IMR-90 (cell line): ENCODE measurements around the gene FRAS1. TPM values are rescaled to one million over a fixed set of nuclear protein-coding genes. Genes with fewer than 3 reads are reported as not detected.

Source experiments
- ATAC-seq: fragments of 200-7000 bp; cut with Tn5 transposase; 2 replicates; pipeline ENCODE4 v1.9.1; 2020; ENCODE audit warnings: low read depth, mild to moderate bottlenecking, moderate library complexity
- BruUV-seq: library from RNA; stranded (reverse); fragments of 400-500 nt; replicated peaks from 2 replicates; lab custom pipeline; 2021; lab: Mats Ljungman, UMichigan
- CTCF ChIA-PET: fragments of 300-600 bp; formaldehyde crosslinking; extraction: SDS; loops from one replicate; lab custom pipeline; 2021; ENCODE audit warnings: antibody characterized with exemption; lab: Yijun Ruan, JAX
- POLR2A ChIA-PET: fragments of 300-600 bp; sonication (Branson Sonifier 250); formaldehyde crosslinking; loops from one replicate; lab custom pipeline; 2022; ENCODE audit warnings: antibody characterized with exemption; ENCODE audit not compliant: unreplicated experiment; lab: Charles Lee
- DNase-seq: peaks from one replicate; pipeline ENCODE4 v3.0.0; 2013
- H2AFZ ChIP-seq: replicated peaks from 2 replicates; pipeline ENCODE3; 2013; ENCODE audit warnings: low read length, mild to moderate bottlenecking; ENCODE audit not compliant: poor library complexity
- H2AK5ac ChIP-seq: 2 replicates; pipeline ENCODE4 v1.6.1; 2013; ENCODE audit warnings: low read depth, low read length, inconsistent platforms
- H2AK9ac ChIP-seq: replicated peaks from 2 replicates; pipeline ENCODE3; 2013; ENCODE audit warnings: mild to moderate bottlenecking, low read depth, low read length, moderate library complexity; ENCODE audit not compliant: poor library complexity
- H2BK120ac ChIP-seq: 2 replicates; pipeline ENCODE4 v1.6.1; 2013; ENCODE audit warnings: low read depth, low read length, inconsistent platforms
- H2BK15ac ChIP-seq: 3 replicates; pipeline ENCODE4 v1.6.1; 2013; ENCODE audit warnings: low read depth, low read length, inconsistent platforms
- H2BK20ac ChIP-seq: 2 replicates; pipeline ENCODE4 v1.6.1; 2013; ENCODE audit warnings: low read depth, mild to moderate bottlenecking, inconsistent platforms, low read length, moderate library complexity
- H2BK5ac ChIP-seq: 2 replicates; pipeline ENCODE4 v1.6.1; 2013; ENCODE audit warnings: mild to moderate bottlenecking, low read depth, low read length, inconsistent platforms; ENCODE audit not compliant: poor library complexity, severe bottlenecking
- H3K14ac ChIP-seq: replicated peaks from 2 replicates; pipeline ENCODE4 v1.6.1; 2013; ENCODE audit warnings: low read depth, low read length, inconsistent platforms
- H3K18ac ChIP-seq: 2 replicates; pipeline ENCODE4 v1.6.1; 2013; ENCODE audit warnings: low read depth, low read length, control low read depth
- H3K23ac ChIP-seq: 2 replicates; pipeline ENCODE4 v1.6.1; 2013; ENCODE audit warnings: low read depth, low read length, inconsistent platforms
- H3K27ac ChIP-seq: 2 replicates; pipeline ENCODE4 v1.5.1; 2013; ENCODE audit warnings: mild to moderate bottlenecking, control low read depth, low read length; ENCODE audit not compliant: insufficient read depth
- H3K27me3 ChIP-seq: 2 replicates; pipeline ENCODE4 v1.6.1; 2013; ENCODE audit warnings: low read length; ENCODE audit not compliant: control insufficient read depth, insufficient read depth
- H3K36me3 ChIP-seq: 2 replicates; pipeline ENCODE4 v1.6.1; 2013; ENCODE audit warnings: low read length, mixed read lengths; ENCODE audit not compliant: control insufficient read depth, insufficient read depth
- H3K4ac ChIP-seq: 2 replicates; pipeline ENCODE4 v1.6.1; 2013; ENCODE audit warnings: low read depth, low read length, inconsistent platforms
- H3K4me1 ChIP-seq: 2 replicates; pipeline ENCODE4 v1.6.1; 2013; ENCODE audit warnings: low read length, mixed read lengths; ENCODE audit not compliant: control insufficient read depth, insufficient read depth
- H3K4me2 ChIP-seq: 2 replicates; pipeline ENCODE4 v1.6.1; 2013; ENCODE audit warnings: low read depth, mild to moderate bottlenecking, control low read depth, low read length, moderate library complexity
- H3K4me3 ChIP-seq: 2 replicates; pipeline ENCODE4 v1.5.1; 2013; ENCODE audit warnings: low read depth, mild to moderate bottlenecking, control low read depth, low read length, moderate library complexity; ENCODE audit not compliant: insufficient read depth
- H3K56ac ChIP-seq: 2 replicates; pipeline ENCODE4 v1.6.1; 2013; ENCODE audit warnings: low read length, inconsistent platforms; ENCODE audit not compliant: insufficient read depth; ENCODE audit errors: extremely low read depth
- H3K79me1 ChIP-seq, 2 experiments: 2 replicates each; pipeline ENCODE4 v1.6.1; 2013; ENCODE audit warnings: low read length in 2 of 2, inconsistent platforms in 1 of 2, low read depth in 1 of 2
- H3K9ac ChIP-seq: 2 replicates; pipeline ENCODE4 v1.6.1; 2013; ENCODE audit warnings: low read depth, low read length, control low read depth
- H3K9me1 ChIP-seq: 2 replicates; pipeline ENCODE4 v1.6.1; 2013; ENCODE audit warnings: low read length, inconsistent platforms; ENCODE audit not compliant: insufficient read depth
- H3K9me3 ChIP-seq: 2 replicates; pipeline ENCODE4 v1.6.1; 2013; ENCODE audit warnings: low read length; ENCODE audit not compliant: control insufficient read depth, insufficient read depth
- H4K20me1 ChIP-seq: 2 replicates; pipeline ENCODE4 v1.6.1; 2013; ENCODE audit warnings: low read length, inconsistent platforms; ENCODE audit not compliant: insufficient read depth
- H4K5ac ChIP-seq: 2 replicates; pipeline ENCODE4 v1.6.1; 2013; ENCODE audit warnings: mild to moderate bottlenecking, low read depth, low read length, control low read depth
- H4K8ac ChIP-seq, 2 experiments: 2 replicates each; pipeline ENCODE4 v1.6.1; 2013; ENCODE audit warnings: low read depth in 2 of 2, low read length in 2 of 2, control low read depth in 1 of 2, inconsistent platforms in 1 of 2
- H4K91ac ChIP-seq: 2 replicates; pipeline ENCODE4 v1.6.1; 2013; ENCODE audit warnings: low read depth, low read length, inconsistent platforms; ENCODE audit not compliant: insufficient read depth
- BHLHE40 ChIP-seq: fragments of 150-350 bp; IDR thresholded peaks from 2 replicates; pipeline ENCODE4 v1.6.1; 2016; ENCODE audit warnings: mild to moderate bottlenecking, low read depth, low read length
- MAFK ChIP-seq: IDR thresholded peaks from 2 replicates; pipeline ENCODE4 v1.6.1; 2012; ENCODE audit warnings: low read depth, low read length, improper control_type of control experiment
- MAZ ChIP-seq: IDR thresholded peaks from 2 replicates; pipeline ENCODE4 v1.6.1; 2012; ENCODE audit warnings: low read depth, mild to moderate bottlenecking, low read length, improper control_type of control experiment, moderate library complexity, borderline replicate concordance
- MXI1 ChIP-seq: IDR thresholded peaks from 2 replicates; pipeline ENCODE4 v1.6.1; 2012; ENCODE audit warnings: low read depth, mild to moderate bottlenecking, low read length, moderate library complexity, borderline replicate concordance
- NFE2L2 ChIP-seq: fragments of 150-350 bp; IDR thresholded peaks from 2 replicates; pipeline ENCODE4 v1.6.1; 2016; ENCODE audit warnings: low read depth, mild to moderate bottlenecking, low read length
- POLR2A ChIP-seq: IDR thresholded peaks from 2 replicates; pipeline ENCODE4 v1.6.1; 2012; ENCODE audit warnings: mild to moderate bottlenecking, low read depth, low read length
- RAD21 ChIP-seq: IDR thresholded peaks from 2 replicates; pipeline ENCODE4 v1.6.1; 2012; ENCODE audit warnings: low read length, improper control_type of control experiment
- RFX5 ChIP-seq: IDR thresholded peaks from 2 replicates; pipeline ENCODE4 v1.8.0; 2012; ENCODE audit warnings: low read depth, mild to moderate bottlenecking, low read length, moderate library complexity
- SMC3 ChIP-seq: fragments of 150-350 bp; IDR thresholded peaks from 2 replicates; pipeline ENCODE4 v1.6.1; 2016; ENCODE audit warnings: low read depth, mild to moderate bottlenecking, antibody characterized with exemption, low read length, moderate library complexity
- WGBS, 2 experiments: methylation state at CpG; one replicate each; pipeline versions ENCODE4 v1.1.5 to v1.1.7; 2013; ENCODE audit warnings: missing lambda C conversion rate in 2 of 2; ENCODE audit not compliant: insufficient read length in 1 of 2; ENCODE audit errors: extremely low coverage in 2 of 2; 5-methylcytosine and 5-hydroxymethylcytosine counted together
- dilution Hi-C: fragments of 300-500 bp; cut with HindIII; formaldehyde crosslinking; loops from one replicate; pipeline ENCODE4 v1.14.3; 2018; ENCODE audit warnings: low sequenced_read_pairs; ENCODE audit not compliant: unreplicated experiment
- in situ Hi-C: fragments of 300-500 bp; cut with MboI; formaldehyde crosslinking; loops from 3 replicates; pipeline ENCODE4 v1.14.3; 2019; ENCODE audit warnings: low sequenced_read_pairs, inconsistent platforms, mixed read lengths
- intact Hi-C: fragments of 100-400 bp; cut with micrococcal nuclease; formaldehyde crosslinking; loops from 2 replicates; pipeline ENCODE4 v1.10.0; 2022
- polyA plus RNA-seq, 3 experiments: library from polyadenylated mRNA; depleted of rRNA; stranded (reverse); fragments of >200 nt; gene quantifications; 2 replicates each; pipeline ENCODE4 v1.2.3, GENCODE V29; 2012; ENCODE audit warnings: low replicate concordance in 1 of 3
- total RNA-seq: library from RNA; depleted of rRNA; stranded (reverse); fragments of >200 nt; gene quantifications from 2 replicates; pipeline ENCODE4 v1.2.3, GENCODE V29; 2012
- TF ChIP-seq, protein P1 (sequence below): conservative IDR thresholded peaks from 2 replicates; pipeline ENCODE4 v1.5.1; 2012; ENCODE audit warnings: mild to moderate bottlenecking, low read depth, low read length, improper control_type of control experiment
- TF ChIP-seq, protein P2 (sequence below): fragments of 150-350 bp; IDR thresholded peaks from 2 replicates; pipeline ENCODE4 v1.6.1; 2017; ENCODE audit warnings: mild to moderate bottlenecking, antibody characterized with exemption, low read length, low read depth
- TF ChIP-seq, protein P3 (sequence below): fragments of 150-350 bp; IDR thresholded peaks from 2 replicates; pipeline ENCODE4 v1.6.1; 2016; ENCODE audit warnings: low read depth, mild to moderate bottlenecking, low read length, moderate library complexity, borderline replicate concordance

The FRAS1 gene
- total and polyA plus RNA-seq, 2 of the 4 experiments (the other 2 are of a cell fraction), result under 0.01 to 0.03 TPM

DNA sequence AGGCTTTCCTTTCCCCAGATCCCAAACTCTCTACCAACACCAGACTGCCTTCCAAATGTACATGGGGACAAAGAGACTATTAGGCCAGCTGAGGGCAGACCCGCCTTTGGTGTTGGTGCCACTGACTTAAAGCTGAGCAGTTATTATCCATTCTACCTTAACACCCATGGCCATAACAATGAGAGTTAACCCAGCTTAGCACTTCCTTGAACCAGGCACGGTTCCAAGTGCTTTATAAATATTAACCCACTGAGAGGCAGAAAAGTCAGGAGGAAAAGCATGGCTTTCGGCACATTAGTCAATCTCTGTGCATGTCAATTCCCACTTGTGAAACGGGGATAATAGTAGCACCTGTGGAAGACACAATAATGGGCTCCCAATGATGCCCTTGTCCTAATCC is 251.4 kb downstream of the FRAS1 start:
- no peak overlapping the region for H3K4me3 ChIP-seq
- CTCF ChIA-PET, result no interaction called here
- POLR2A ChIA-PET, result no interaction called here
- H3K4ac ChIP-seq, result no peak overlapping the region
- DNase-seq (no peak), ATAC-seq (no peak)
- TF ChIP-seq RFX5 (no peak), RAD21 (no peak), NFE2L2 (no peak), POLR2A (no peak), MAZ (no peak), BHLHE40 (no peak), SMC3 (no peak), MXI1 (no peak), MAFK (no peak)
- TF ChIP-seq, protein P1, sequence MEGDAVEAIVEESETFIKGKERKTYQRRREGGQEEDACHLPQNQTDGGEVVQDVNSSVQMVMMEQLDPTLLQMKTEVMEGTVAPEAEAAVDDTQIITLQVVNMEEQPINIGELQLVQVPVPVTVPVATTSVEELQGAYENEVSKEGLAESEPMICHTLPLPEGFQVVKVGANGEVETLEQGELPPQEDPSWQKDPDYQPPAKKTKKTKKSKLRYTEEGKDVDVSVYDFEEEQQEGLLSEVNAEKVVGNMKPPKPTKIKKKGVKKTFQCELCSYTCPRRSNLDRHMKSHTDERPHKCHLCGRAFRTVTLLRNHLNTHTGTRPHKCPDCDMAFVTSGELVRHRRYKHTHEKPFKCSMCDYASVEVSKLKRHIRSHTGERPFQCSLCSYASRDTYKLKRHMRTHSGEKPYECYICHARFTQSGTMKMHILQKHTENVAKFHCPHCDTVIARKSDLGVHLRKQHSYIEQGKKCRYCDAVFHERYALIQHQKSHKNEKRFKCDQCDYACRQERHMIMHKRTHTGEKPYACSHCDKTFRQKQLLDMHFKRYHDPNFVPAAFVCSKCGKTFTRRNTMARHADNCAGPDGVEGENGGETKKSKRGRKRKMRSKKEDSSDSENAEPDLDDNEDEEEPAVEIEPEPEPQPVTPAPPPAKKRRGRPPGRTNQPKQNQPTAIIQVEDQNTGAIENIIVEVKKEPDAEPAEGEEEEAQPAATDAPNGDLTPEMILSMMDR, result no peak
- TF ChIP-seq, protein P2, sequence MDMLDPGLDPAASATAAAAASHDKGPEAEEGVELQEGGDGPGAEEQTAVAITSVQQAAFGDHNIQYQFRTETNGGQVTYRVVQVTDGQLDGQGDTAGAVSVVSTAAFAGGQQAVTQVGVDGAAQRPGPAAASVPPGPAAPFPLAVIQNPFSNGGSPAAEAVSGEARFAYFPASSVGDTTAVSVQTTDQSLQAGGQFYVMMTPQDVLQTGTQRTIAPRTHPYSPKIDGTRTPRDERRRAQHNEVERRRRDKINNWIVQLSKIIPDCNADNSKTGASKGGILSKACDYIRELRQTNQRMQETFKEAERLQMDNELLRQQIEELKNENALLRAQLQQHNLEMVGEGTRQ, result no peak
- TF ChIP-seq, protein P3, sequence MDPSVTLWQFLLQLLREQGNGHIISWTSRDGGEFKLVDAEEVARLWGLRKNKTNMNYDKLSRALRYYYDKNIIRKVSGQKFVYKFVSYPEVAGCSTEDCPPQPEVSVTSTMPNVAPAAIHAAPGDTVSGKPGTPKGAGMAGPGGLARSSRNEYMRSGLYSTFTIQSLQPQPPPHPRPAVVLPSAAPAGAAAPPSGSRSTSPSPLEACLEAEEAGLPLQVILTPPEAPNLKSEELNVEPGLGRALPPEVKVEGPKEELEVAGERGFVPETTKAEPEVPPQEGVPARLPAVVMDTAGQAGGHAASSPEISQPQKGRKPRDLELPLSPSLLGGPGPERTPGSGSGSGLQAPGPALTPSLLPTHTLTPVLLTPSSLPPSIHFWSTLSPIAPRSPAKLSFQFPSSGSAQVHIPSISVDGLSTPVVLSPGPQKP, result no peak
- H4K91ac ChIP-seq, result no peak overlapping the region
- intact Hi-C loops, result no loop called here
- no peak overlapping the region for H3K18ac ChIP-seq
- no peaks in the 10 kb centered on the region for H4K20me1 ChIP-seq
- in situ Hi-C loops, result no loop called here
- H3K27me3 ChIP-seq, result peaks cover 3% of the 10 kb centered on the region
- H4K8ac ChIP-seq, result no peak overlapping the region
- H3K9me3 ChIP-seq, result no peaks in the 10 kb centered on the region
- no peak overlapping the region for H2AFZ ChIP-seq
- no peak overlapping the region for H2AK5ac ChIP-seq
- H2BK20ac ChIP-seq, result no peak overlapping the region
- dilution Hi-C loops, result no loop called here
- H3K4me1 ChIP-seq, result no peaks in the 10 kb centered on the region
- H3K9me1 ChIP-seq, result no peaks in the 10 kb centered on the region
- no peak overlapping the region for H4K5ac ChIP-seq
- no peak overlapping the region for H3K23ac ChIP-seq
- no TSS peak for BruUV-seq
- H3K4me2 ChIP-seq, result no peak overlapping the region
- H2BK120ac ChIP-seq, result no peak overlapping the region
- H3K79me1 ChIP-seq, result no peaks in the 10 kb centered on the region
- WGBS, 2 experiments, result 40% methylated on average over 1 of the region's 4 CpGs; no CpG with 5 or more reads in 1 of the 2 experiments
- H3K36me3 ChIP-seq, result no peaks in the 10 kb centered on the region
- H2AK9ac ChIP-seq, result no peak overlapping the region
- no peak overlapping the region for H2BK5ac ChIP-seq
- no peak overlapping the region for H3K27ac ChIP-seq
- no peak overlapping the region for H3K14ac ChIP-seq
- H2BK15ac ChIP-seq, result no peak overlapping the region
- no peak overlapping the region for H3K56ac ChIP-seq
- no peak overlapping the region for H3K9ac ChIP-seq
